BJ (cell line): ENCODE results near the gene SNX9. TPM values are rescaled to one million over a fixed set of nuclear protein-coding genes. Genes with fewer than 3 reads are reported as not detected.

Experiments
- CTCF ChIA-PET: fragments of 350-600 bp; formaldehyde crosslinking; extraction: SDS; loops from one replicate; lab custom pipeline; 2021; ENCODE audit warnings: antibody characterized with exemption, inconsistent platforms; lab: Yijun Ruan, JAX
- POLR2A ChIA-PET: fragments of 300-600 bp; sonication (Branson Sonifier 250); formaldehyde crosslinking; extraction: SDS; loops from one replicate; lab custom pipeline; 2021; ENCODE audit warnings: antibody characterized with exemption; lab: Charles Lee
- DNase-seq: peaks from one replicate; pipeline ENCODE4 v3.0.0-alpha.2; 2011; ENCODE audit warnings: low read depth
- H3K27me3 ChIP-seq: 2 replicates; pipeline ENCODE4 v1.6.0; 2011; ENCODE audit warnings: low read length; ENCODE audit not compliant: control insufficient read depth, insufficient read depth
- H3K36me3 ChIP-seq: 2 replicates; pipeline ENCODE4 v1.5.1; 2011; ENCODE audit warnings: low read length; ENCODE audit not compliant: control insufficient read depth, insufficient read depth
- H3K4me3 ChIP-seq: 2 replicates; pipeline ENCODE4 v1.5.1; 2011; ENCODE audit warnings: low read depth, mild to moderate bottlenecking, control low read depth, low read length
- CTCF ChIP-seq: IDR thresholded peaks from 2 replicates; pipeline ENCODE4 v1.5.1; 2011; ENCODE audit warnings: low read depth, mild to moderate bottlenecking, control low read depth, inconsistent platforms, low read length, moderate library complexity; ENCODE audit not compliant: insufficient read depth
- polyA plus RNA-seq: library from polyadenylated mRNA; depleted of rRNA; stranded (reverse); fragments of >200 nt; gene quantifications from 2 replicates; pipeline ENCODE4 v1.2.3, GENCODE V29; 2011

The SNX9 gene
- polyA plus RNA-seq, 1 experiment = 75.1 TPM

DNA sequence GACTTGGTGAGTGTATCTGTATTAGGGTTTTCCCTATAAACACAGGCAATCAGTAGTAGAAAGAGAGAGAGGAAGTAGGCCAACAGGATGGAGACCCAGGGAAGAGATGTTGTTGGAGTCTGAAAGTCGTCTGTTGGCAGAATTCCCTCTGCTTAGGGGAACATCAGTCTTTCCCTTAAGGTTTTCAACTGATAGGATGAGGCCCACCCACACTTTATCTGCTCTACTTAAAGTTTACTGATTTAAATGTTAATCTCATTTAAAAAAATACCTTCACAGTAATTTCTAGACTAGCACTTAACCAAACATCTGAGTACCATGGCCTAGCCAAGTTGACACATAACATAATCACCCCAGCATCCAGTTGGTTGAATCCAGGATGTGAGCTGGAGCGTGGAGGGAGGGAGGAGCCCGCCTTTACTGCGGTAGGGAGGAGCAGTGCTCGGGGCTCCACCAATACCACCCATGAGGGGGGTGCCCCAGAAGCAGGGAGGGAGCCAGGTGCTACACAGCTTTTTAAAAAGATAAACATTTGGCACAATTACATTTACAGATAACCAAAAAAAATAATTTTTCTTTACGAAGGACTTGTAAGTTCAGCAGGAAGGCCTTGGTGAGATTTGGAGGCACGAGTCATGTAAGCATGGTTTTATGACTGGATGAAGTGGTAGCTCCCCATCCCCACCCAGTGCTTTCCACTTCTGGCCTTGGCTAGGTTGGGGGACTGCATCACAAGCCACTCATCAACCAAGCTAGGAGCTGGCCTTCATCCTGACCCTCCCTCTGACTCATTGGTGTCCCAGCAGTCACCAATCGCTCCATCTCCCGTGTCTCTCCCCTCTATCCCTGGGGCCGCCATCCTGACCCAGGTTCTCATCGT lies 18.4 kb upstream of the SNX9 start:
- Histone ChIP-seq H3K27me3 (no peaks in the 10 kb centered on the region), H3K4me3 (no peak overlapping the region), H3K36me3 (no peaks in the 10 kb centered on the region)
- TF ChIP-seq CTCF = no peak
- ChIA-PET POLR2A (interaction anchor here (0.7 kb wide), 1 partner anchor 34 kb away, joined by 4 read pairs; no protein-coding TSS in a partner anchor), CTCF (interaction anchor here (0.9 kb wide), 1 partner anchor 42 kb away, joined by 3 read pairs; no protein-coding TSS in a partner anchor)
- DNase-seq = no peak

GRCh38 chr6:157806131-157806855 lies 16.8 kb upstream of the SNX9 start:
- no peak for DNase-seq
- CTCF ChIA-PET = no interaction called here
- H3K36me3 ChIP-seq = no peaks in the 10 kb centered on the region
- H3K4me3 ChIP-seq = no peak overlapping the region
- no peak for TF ChIP-seq CTCF
- no peaks in the 10 kb centered on the region for H3K27me3 ChIP-seq
- POLR2A ChIA-PET = no interaction called here

DNA sequence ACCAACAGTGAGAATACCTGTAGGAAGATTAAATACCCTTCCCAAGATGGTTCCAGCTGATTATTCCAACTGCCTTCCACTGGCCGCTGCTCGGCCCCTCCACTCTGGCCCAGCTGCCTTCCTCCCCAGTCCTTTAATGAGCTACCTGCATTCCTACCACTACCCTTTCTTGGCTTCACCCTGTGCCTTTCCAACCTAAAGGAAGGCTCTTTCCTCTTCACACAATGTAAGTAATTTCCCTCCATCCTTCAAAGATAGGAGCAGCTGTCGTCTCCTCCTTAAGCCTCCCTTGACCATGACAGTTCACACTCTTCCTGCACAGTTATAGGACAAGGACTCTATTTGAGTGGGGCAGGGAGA lies 16.2 kb upstream of the SNX9 start:
- H3K36me3 ChIP-seq = no peaks in the 10 kb centered on the region
- no peak for TF ChIP-seq CTCF
- ChIA-PET CTCF (no interaction called here), POLR2A (no interaction called here)
- H3K27me3 ChIP-seq = no peaks in the 10 kb centered on the region
- H3K4me3 ChIP-seq = no peak overlapping the region
- no peak for DNase-seq

- no peak overlapping the region for H3K4me3 ChIP-seq
- no peaks in the 10 kb centered on the region for H3K27me3 ChIP-seq
- CTCF ChIA-PET = interaction anchor here (0.7 to 1.6 kb wide), 3 partner anchors 56 to 141 kb away, joined by 3 to 4 read pairs (median 3); no protein-coding TSS in a partner anchor
- POLR2A ChIA-PET = no interaction called here
- DNase-seq = no peak
- no peak for TF ChIP-seq CTCF
- H3K36me3 ChIP-seq = no peaks in the 10 kb centered on the region
Observed at GRCh38 chr6:157808405-157808950, 14.6 kb upstream of the SNX9 start.

GRCh38 chr6:157809613-157810012 lies 13.4 kb upstream of the SNX9 start:
- TF ChIP-seq CTCF = no peak
- H3K36me3 ChIP-seq = no peaks in the 10 kb centered on the region
- CTCF ChIA-PET = no interaction called here
- no peak overlapping the region for H3K4me3 ChIP-seq
- no peaks in the 10 kb centered on the region for H3K27me3 ChIP-seq
- DNase-seq = no peak
- POLR2A ChIA-PET = no interaction called here
